H1 (cell line): Measurements from ENCODE around the gene MOCS3. TPM values are rescaled to one million over a fixed set of nuclear protein-coding genes. Genes with fewer than 3 reads are reported as not detected.

Source experiments
- CTCF ChIA-PET: fragments of 300-600 bp; sonication (Branson Sonifier 250); formaldehyde crosslinking; loops from one replicate; lab custom pipeline; 2021; ENCODE audit not compliant: partially characterized antibody; lab: Charles Lee
- POLR2A ChIA-PET: fragments of 300-600 bp; sonication (Branson Sonifier 250); formaldehyde crosslinking; loops from one replicate; lab custom pipeline; 2021; ENCODE audit warnings: inconsistent platforms; ENCODE audit not compliant: partially characterized antibody; lab: Charles Lee
- DNase-seq, 2 experiments: peaks; one replicate each; pipeline versions ENCODE4 v3.0.0 to v3.0.0-alpha.2; 2010 to 2022; ENCODE audit warnings: low spot score in 2 of 2, low read depth in 1 of 2, mixed read lengths in 1 of 2
- FAIRE-seq: peaks from 2 replicates; lab custom pipeline; 2011; peaks lifted over from hg19 to GRCh38; lab: Jason Lieb, UNC
- H2AFZ ChIP-seq: 2 replicates; pipeline ENCODE4 v1.8.1; 2012; ENCODE audit warnings: low read length, inconsistent platforms
- H2AK5ac ChIP-seq: 2 replicates; pipeline ENCODE4 v1.6.1; 2013; ENCODE audit warnings: low read depth, low read length
- H2BK120ac ChIP-seq: replicated peaks from 2 replicates; pipeline ENCODE3; 2013; ENCODE audit warnings: low read depth, low read length, inconsistent platforms
- H2BK12ac ChIP-seq: 2 replicates; pipeline ENCODE4 v1.6.1; 2013; ENCODE audit warnings: low read depth, low read length
- H2BK15ac ChIP-seq: 2 replicates; pipeline ENCODE4 v1.6.1; 2013; ENCODE audit warnings: low read length
- H2BK20ac ChIP-seq: 2 replicates; pipeline ENCODE4 v1.6.1; 2013; ENCODE audit warnings: low read length
- H2BK5ac ChIP-seq: 2 replicates; pipeline ENCODE4 v1.6.1; 2013; ENCODE audit warnings: low read depth, low read length
- H3K14ac ChIP-seq: 2 replicates; pipeline ENCODE4 v1.6.1; 2013; ENCODE audit warnings: inconsistent platforms; ENCODE audit not compliant: insufficient read length
- H3K18ac ChIP-seq: 2 replicates; pipeline ENCODE4 v1.6.1; 2013; ENCODE audit warnings: low read length; ENCODE audit errors: extremely low read depth
- H3K23ac ChIP-seq: 2 replicates; pipeline ENCODE4 v1.6.1; 2013; ENCODE audit warnings: inconsistent platforms; ENCODE audit not compliant: insufficient read length
- H3K23me2 ChIP-seq: 2 replicates; pipeline ENCODE4 v1.6.1; 2013; ENCODE audit warnings: low read depth, low read length
- H3K27ac ChIP-seq: 2 replicates; pipeline ENCODE4 v1.6.1; 2011; ENCODE audit warnings: low read depth, low read length, inconsistent platforms
- H3K27me3 ChIP-seq, 4 experiments: replicated peaks in 1 of 4; 1 replicate in 1 of 4; 2 replicates in 3 of 4; pipeline versions ENCODE4 v1.6.1 to v1.8.1; 2011 to 2013; ENCODE audit warnings: low read length in 3 of 4, mild to moderate bottlenecking in 3 of 4, inconsistent platforms in 2 of 4, mixed read lengths in 2 of 4, moderate library complexity in 1 of 4; ENCODE audit not compliant: control insufficient read depth in 3 of 4, insufficient read depth in 3 of 4; ENCODE audit errors: extremely low read depth in 1 of 4
- H3K36me3 ChIP-seq, 4 experiments: 2 replicates each; pipeline versions ENCODE4 v1.6.1 to v1.8.1; 2011 to 2013; ENCODE audit warnings: mild to moderate bottlenecking in 4 of 4, low read length in 3 of 4, moderate library complexity in 2 of 4, control low read depth in 1 of 4, inconsistent platforms in 1 of 4; ENCODE audit not compliant: insufficient read depth in 4 of 4, control insufficient read depth in 2 of 4
- H3K4ac ChIP-seq: replicated peaks from 2 replicates; pipeline ENCODE3; 2013; ENCODE audit warnings: low read length, low read depth, mixed read lengths, inconsistent platforms; ENCODE audit not compliant: insufficient read length
- H3K4me1 ChIP-seq, 4 experiments: replicated peaks in 1 of 4; 1 replicate in 1 of 4; 2 replicates in 3 of 4; pipeline versions ENCODE4 v1.6.1 to v1.8.1; 2011 to 2013; ENCODE audit warnings: low read length in 3 of 4, inconsistent platforms in 2 of 4, mixed read lengths in 1 of 4; ENCODE audit not compliant: insufficient read depth in 4 of 4, control insufficient read depth in 3 of 4
- H3K4me2 ChIP-seq, 2 experiments: 2 replicates each; pipeline versions ENCODE4 v1.6.1 to v1.8.1; 2011 to 2013; ENCODE audit warnings: low read depth in 2 of 2, low read length in 2 of 2, control low read depth in 1 of 2, inconsistent platforms in 1 of 2, mild to moderate bottlenecking in 1 of 2; ENCODE audit not compliant: insufficient read depth in 1 of 2
- H3K4me3 ChIP-seq, 4 experiments: fragments of 200-600, 300-600 bp in 1 of 4; sonication (generic), shearing (Covaris generic), sonication (Bioruptor Twin) in 1 of 4; 2 replicates each; pipeline versions ENCODE4 v1.5.1 to v1.8.1; 2011 to 2016; ENCODE audit warnings: low read length in 4 of 4, low read depth in 3 of 4, control low read depth in 2 of 4, inconsistent platforms in 2 of 4, mild to moderate bottlenecking in 2 of 4, mixed read lengths in 1 of 4, moderate library complexity in 1 of 4; ENCODE audit not compliant: insufficient read depth in 2 of 4; ENCODE audit errors: extremely low read depth in 1 of 4
- H3K56ac ChIP-seq: replicated peaks from 2 replicates; pipeline ENCODE3; 2013; ENCODE audit warnings: low read depth, mild to moderate bottlenecking, mixed read lengths, low read length, inconsistent platforms; ENCODE audit not compliant: insufficient read length
- H3K79me1 ChIP-seq: 2 replicates; pipeline ENCODE4 v1.6.1; 2013; ENCODE audit warnings: low read depth, low read length, control low read depth
- H3K79me2 ChIP-seq, 2 experiments: 2 replicates each; pipeline versions ENCODE4 v1.6.1 to v1.8.1; 2012 to 2013; ENCODE audit warnings: low read length in 2 of 2, mild to moderate bottlenecking in 2 of 2, inconsistent platforms in 1 of 2; ENCODE audit not compliant: insufficient read depth in 2 of 2, control insufficient read depth in 1 of 2
- H3K9ac ChIP-seq, 4 experiments: replicated peaks in 1 of 4; 1 replicate in 1 of 4; 2 replicates in 3 of 4; pipeline versions ENCODE4 v1.6.1 to v1.8.1; 2011 to 2013; ENCODE audit warnings: low read depth in 3 of 4, low read length in 3 of 4, control low read depth in 2 of 4, mild to moderate bottlenecking in 2 of 4, moderate library complexity in 2 of 4, inconsistent platforms in 1 of 4; ENCODE audit errors: extremely low read depth in 1 of 4
- H3K9me3 ChIP-seq, 2 experiments: 2 replicates each; pipeline versions ENCODE4 v1.6.1 to v1.8.1; 2012 to 2013; ENCODE audit warnings: mild to moderate bottlenecking in 2 of 2, moderate library complexity in 2 of 2, control low read depth in 1 of 2, inconsistent platforms in 1 of 2, low read depth in 1 of 2, low read length in 1 of 2, mixed read lengths in 1 of 2; ENCODE audit not compliant: insufficient read depth in 2 of 2
- H4K20me1 ChIP-seq, 2 experiments: replicated peaks in 1 of 2; 2 replicates each; pipeline versions ENCODE3 to v1.8.1; 2011 to 2013; ENCODE audit warnings: inconsistent platforms in 2 of 2, low read length in 2 of 2, mild to moderate bottlenecking in 1 of 2; ENCODE audit not compliant: insufficient read depth in 2 of 2, control insufficient read depth in 1 of 2
- H4K5ac ChIP-seq: 2 replicates; pipeline ENCODE4 v1.6.1; 2013; ENCODE audit warnings: low read length, low read depth, mixed read lengths, inconsistent platforms; ENCODE audit not compliant: insufficient read length
- H4K8ac ChIP-seq: 2 replicates; pipeline ENCODE4 v1.8.0; 2013; ENCODE audit warnings: mild to moderate bottlenecking, moderate library complexity, low read length, inconsistent platforms; ENCODE audit not compliant: insufficient read depth; ENCODE audit errors: extremely low read depth
- H4K91ac ChIP-seq: replicated peaks from 2 replicates; pipeline ENCODE3; 2013; ENCODE audit warnings: low read length, mixed read lengths, inconsistent platforms; ENCODE audit not compliant: insufficient read length
- CEBPB ChIP-seq: IDR thresholded peaks from 2 replicates; pipeline ENCODE4 v1.6.1; 2012; ENCODE audit warnings: low read depth, low read length
- KDM4A ChIP-seq: IDR thresholded peaks from one replicate; pipeline ENCODE4 v1.7.1; 2012; ENCODE audit warnings: low read depth, mild to moderate bottlenecking, moderate library complexity, low read length, inconsistent platforms; ENCODE audit not compliant: severe bottlenecking
- POLR2A ChIP-seq, 2 experiments: IDR thresholded peaks; 1 replicate in 1 of 2; 2 replicates in 1 of 2; pipeline ENCODE4 v1.6.1; 2011; ENCODE audit warnings: low read depth in 2 of 2, low read length in 2 of 2, mild to moderate bottlenecking in 2 of 2; ENCODE audit errors: control extremely low read depth in 1 of 2
- RXRA ChIP-seq: IDR thresholded peaks from 2 replicates; pipeline ENCODE4 v1.6.1; 2011; ENCODE audit warnings: low read depth, mild to moderate bottlenecking, low read length, moderate library complexity; ENCODE audit not compliant: insufficient read depth
- SUZ12 ChIP-seq: fragments of 200-600 bp; sonication (generic); IDR thresholded peaks from 2 replicates; pipeline ENCODE4 v1.6.1; 2012; ENCODE audit warnings: mild to moderate bottlenecking, inconsistent platforms, low read length, moderate library complexity, mixed read lengths
- WGBS, 2 experiments: shearing (Covaris generic) in 1 of 2; methylation state at CpG; one replicate each; pipeline versions ENCODE4 v1.1.6 to v1.1.7; 2013 to 2015; ENCODE audit warnings: low lambda C conversion rate in 2 of 2, mixed read lengths in 2 of 2, inconsistent platforms in 1 of 2, low coverage in 1 of 2, missing lambda C conversion rate in 1 of 2; ENCODE audit not compliant: insufficient replicate concordance in 2 of 2, insufficient coverage in 1 of 2, insufficient read length in 1 of 2; ENCODE audit errors: extremely low coverage in 1 of 2, missing lambda C conversion rate in 1 of 2; 5-methylcytosine and 5-hydroxymethylcytosine counted together
- polyA plus RNA-seq, 7 experiments: library from polyadenylated mRNA; depleted of rRNA in 3 of 7; stranded (reverse) in 5 of 7; unstranded in 2 of 7; fragments of >200 nt in 5 of 7; fragments of 200-250 nt in 2 of 7; gene quantifications; 1 replicate in 5 of 7; 2 replicates in 1 of 7; 4 replicates in 1 of 7; pipeline versions ENCODE4 v1.2.1 to v1.2.3, GENCODE V29; 2011 to 2013; ENCODE audit warnings: missing spikeins in 2 of 7, mixed read lengths in 2 of 7
- total RNA-seq: library from RNA; stranded (reverse); fragmentation: NEBNext Ultra II Directional; extraction: Animal tissue kit (Norgen Biotek cat#: 25700); gene quantifications from 2 replicates; pipeline ENCODE4 v1.2.1, GENCODE V29; 2021

The MOCS3 gene
- total and polyA plus RNA-seq, 2 of the 8 experiments (the other 6 are each of a cell fraction or from before 2014, with no cell fraction given), result 6.2 to 6.3 TPM

DNA sequence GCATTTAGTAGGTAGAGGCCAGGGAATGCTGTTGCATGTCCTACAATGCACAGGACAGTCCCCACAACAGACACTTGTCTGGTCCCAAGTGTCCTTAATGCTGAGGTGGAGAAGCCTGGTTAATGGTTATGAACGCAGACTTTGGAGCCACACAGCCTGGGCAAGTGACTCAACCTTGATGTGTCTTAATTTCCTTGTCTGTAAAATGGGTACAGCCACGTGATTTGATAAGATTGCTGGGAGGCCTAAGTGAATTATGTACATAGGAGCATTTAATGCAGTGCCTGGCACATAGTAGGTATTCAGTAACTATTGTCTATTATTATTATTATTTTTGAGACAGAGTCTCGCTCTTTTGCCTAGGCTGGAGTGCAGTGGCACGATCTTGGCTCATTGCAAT lies 52.9 kb downstream of the MOCS3 start:
- Histone ChIP-seq H3K36me3 (no peaks in the 10 kb centered on the region), H2BK15ac (no peak overlapping the region), H4K8ac (no peak overlapping the region), H4K20me1 (no peaks in the 10 kb centered on the region), H4K91ac (no peak overlapping the region), H3K9ac (no peak overlapping the region), H3K56ac (no peak overlapping the region), H3K23me2 (no peaks in the 10 kb centered on the region; the same call in 1 of the 2 replicates), H3K79me2 (no peaks in the 10 kb centered on the region), H3K23ac (no peak overlapping the region), H3K27ac (no peak overlapping the region), H3K18ac (no peak overlapping the region), H3K4me3 (no peak overlapping the region), H2AFZ (no peak overlapping the region), H3K4me1 (peaks cover 3 to 13% (median 8%) of the 10 kb centered on the region in 4 experiments), H2BK5ac (no peak overlapping the region), H4K5ac (no peak overlapping the region), H2AK5ac (no peak overlapping the region), H2BK20ac (no peak overlapping the region), H3K4me2 (no peak overlapping the region), H3K14ac (no peak overlapping the region), H3K27me3 (no peaks in the 10 kb centered on the region), H3K9me3 (no peaks in the 10 kb centered on the region), H3K4ac (no peak overlapping the region), H2BK12ac (no peak overlapping the region), H3K79me1 (no peaks in the 10 kb centered on the region), H2BK120ac (no peak overlapping the region)
- no peak for TF ChIP-seq SUZ12
- TF ChIP-seq KDM4A, result no peak
- no peak for TF ChIP-seq CEBPB
- no peak for TF ChIP-seq POLR2A (IDR thresholded peaks at IDR 0.05; ENCODE audit: control extremely low read depth in 1 of 2, low read depth in 2 of 2, low read length in 2 of 2)
- TF ChIP-seq RXRA, result no peak
- FAIRE-seq (no peak), DNase-seq (no peak)
- CTCF ChIA-PET, result interaction anchor here (0.8 to 1.6 kb wide), 2 partner anchors 17 to 30 kb away, joined by 3 to 5 read pairs; no protein-coding TSS in a partner anchor
- POLR2A ChIA-PET, result no interaction called here
- 87% methylated on average over 4 of the region's 4 CpGs; no CpG with 5 or more reads in 1 of the 2 experiments for WGBS, 2 experiments
